BE2C (cell line): ENCODE results near the gene CDC42BPA.
"Not testable (repeated sequence)": the region's sequence is repeated elsewhere in the genome, so short reads cannot be mapped to it uniquely, and the experiment has no call there.

ENCODE experiments used
- DNase-seq: peaks from one replicate; pipeline ENCODE4 v3.0.0-alpha.2; 2020
- H3K27me3 ChIP-seq: fragments of 250-450 bp; sonication (Bioruptor Pico); 2 replicates; pipeline ENCODE4 v1.5.1; 2020; ENCODE audit warnings: mild to moderate bottlenecking
- H3K36me3 ChIP-seq: fragments of 250-450 bp; sonication (Bioruptor Pico); 2 replicates; pipeline ENCODE4 v1.5.1; 2020; ENCODE audit warnings: mild to moderate bottlenecking
- H3K4me1 ChIP-seq: fragments of 250-450 bp; sonication (Bioruptor Pico); 2 replicates; pipeline ENCODE4 v1.5.1; 2020
- H3K4me3 ChIP-seq: 2 replicates; pipeline ENCODE4 v1.5.1; 2011; ENCODE audit warnings: low read depth, low read length
- H3K9me3 ChIP-seq: fragments of 250-450 bp; sonication (Bioruptor Pico); 2 replicates; pipeline ENCODE4 v1.5.1; 2020
- TF ChIP-seq, protein P1 (sequence below): IDR thresholded peaks from 2 replicates; pipeline ENCODE4 v1.5.1; 2012; ENCODE audit warnings: mild to moderate bottlenecking, low read depth, low read length

The CDC42BPA gene

GRCh38 chr1:227297073-227297793 is 21.1 kb downstream of the CDC42BPA start:
- Histone ChIP-seq H3K36me3 (no peaks in the 10 kb centered on the region), H3K4me1 (no peaks in the 10 kb centered on the region), H3K27me3 (no peaks in the 10 kb centered on the region), H3K9me3 (no peaks in the 10 kb centered on the region), H3K4me3 (no peak overlapping the region)
- DNase-seq: no peak
- TF ChIP-seq, protein P1, sequence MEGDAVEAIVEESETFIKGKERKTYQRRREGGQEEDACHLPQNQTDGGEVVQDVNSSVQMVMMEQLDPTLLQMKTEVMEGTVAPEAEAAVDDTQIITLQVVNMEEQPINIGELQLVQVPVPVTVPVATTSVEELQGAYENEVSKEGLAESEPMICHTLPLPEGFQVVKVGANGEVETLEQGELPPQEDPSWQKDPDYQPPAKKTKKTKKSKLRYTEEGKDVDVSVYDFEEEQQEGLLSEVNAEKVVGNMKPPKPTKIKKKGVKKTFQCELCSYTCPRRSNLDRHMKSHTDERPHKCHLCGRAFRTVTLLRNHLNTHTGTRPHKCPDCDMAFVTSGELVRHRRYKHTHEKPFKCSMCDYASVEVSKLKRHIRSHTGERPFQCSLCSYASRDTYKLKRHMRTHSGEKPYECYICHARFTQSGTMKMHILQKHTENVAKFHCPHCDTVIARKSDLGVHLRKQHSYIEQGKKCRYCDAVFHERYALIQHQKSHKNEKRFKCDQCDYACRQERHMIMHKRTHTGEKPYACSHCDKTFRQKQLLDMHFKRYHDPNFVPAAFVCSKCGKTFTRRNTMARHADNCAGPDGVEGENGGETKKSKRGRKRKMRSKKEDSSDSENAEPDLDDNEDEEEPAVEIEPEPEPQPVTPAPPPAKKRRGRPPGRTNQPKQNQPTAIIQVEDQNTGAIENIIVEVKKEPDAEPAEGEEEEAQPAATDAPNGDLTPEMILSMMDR: no peak

- DNase-seq: no peak
- TF ChIP-seq, protein P1: no peak
Observed at GRCh38 chr1:227295609-227296008, 22.7 kb downstream of the CDC42BPA start.

DNA sequence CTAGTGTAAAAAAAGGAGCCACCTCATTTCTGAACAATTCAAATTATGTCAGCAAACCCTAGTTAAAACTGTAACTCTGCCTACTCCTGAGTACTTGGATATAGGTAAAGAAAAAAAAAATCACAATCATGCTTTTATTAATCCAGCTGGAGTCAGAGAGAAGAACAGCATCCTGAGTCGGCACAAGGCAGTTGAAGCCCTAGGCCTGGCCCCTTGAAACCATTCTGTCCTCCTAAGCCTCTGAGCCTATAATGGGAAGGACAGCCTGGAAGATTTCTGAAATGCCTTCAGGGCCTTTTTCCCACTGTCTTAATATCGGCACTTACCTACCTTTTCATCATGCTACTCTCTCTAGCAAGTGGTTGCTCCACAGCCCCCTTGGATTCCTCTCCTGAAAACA is 32.5 kb downstream of the CDC42BPA start:
- no peak overlapping the region for H3K4me3 ChIP-seq
- no peak for DNase-seq
- H3K27me3 ChIP-seq: no peaks in the 10 kb centered on the region; the same call in 1 of the 2 replicates
- TF ChIP-seq, protein P1: no peak
- no peaks in the 10 kb centered on the region for H3K4me1 ChIP-seq
- H3K36me3 ChIP-seq: no peaks in the 10 kb centered on the region
- H3K9me3 ChIP-seq: no peaks in the 10 kb centered on the region; the same call in 1 of the 2 replicates

More at GRCh38 chr1:227295609-227296008, 22.7 kb downstream of the CDC42BPA start:
- Histone ChIP-seq H3K36me3 (no peaks in the 10 kb centered on the region), H3K9me3 (no peaks in the 10 kb centered on the region), H3K4me1 (no peaks in the 10 kb centered on the region), H3K4me3 (no peak overlapping the region), H3K27me3 (no peaks in the 10 kb centered on the region)

GRCh38 chr1:227281371-227281770 is 36.9 kb downstream of the CDC42BPA start:
- H3K27me3 ChIP-seq: no peaks in the 10 kb centered on the region
- no peaks in the 10 kb centered on the region for H3K9me3 ChIP-seq
- TF ChIP-seq, protein P1: no peak
- DNase-seq: no peak
- no peaks in the 10 kb centered on the region for H3K4me1 ChIP-seq
- H3K36me3 ChIP-seq: no peaks in the 10 kb centered on the region
- no peak overlapping the region for H3K4me3 ChIP-seq

GRCh38 chr1:227280836-227281235 is 37.5 kb downstream of the CDC42BPA start:
- H3K27me3 ChIP-seq: no peaks in the 10 kb centered on the region
- H3K9me3 ChIP-seq: no peaks in the 10 kb centered on the region
- TF ChIP-seq, protein P1: no peak
- no peaks in the 10 kb centered on the region for H3K36me3 ChIP-seq
- DNase-seq: no peak
- H3K4me1 ChIP-seq: no peaks in the 10 kb centered on the region
- H3K4me3 ChIP-seq: no peak overlapping the region

DNA sequence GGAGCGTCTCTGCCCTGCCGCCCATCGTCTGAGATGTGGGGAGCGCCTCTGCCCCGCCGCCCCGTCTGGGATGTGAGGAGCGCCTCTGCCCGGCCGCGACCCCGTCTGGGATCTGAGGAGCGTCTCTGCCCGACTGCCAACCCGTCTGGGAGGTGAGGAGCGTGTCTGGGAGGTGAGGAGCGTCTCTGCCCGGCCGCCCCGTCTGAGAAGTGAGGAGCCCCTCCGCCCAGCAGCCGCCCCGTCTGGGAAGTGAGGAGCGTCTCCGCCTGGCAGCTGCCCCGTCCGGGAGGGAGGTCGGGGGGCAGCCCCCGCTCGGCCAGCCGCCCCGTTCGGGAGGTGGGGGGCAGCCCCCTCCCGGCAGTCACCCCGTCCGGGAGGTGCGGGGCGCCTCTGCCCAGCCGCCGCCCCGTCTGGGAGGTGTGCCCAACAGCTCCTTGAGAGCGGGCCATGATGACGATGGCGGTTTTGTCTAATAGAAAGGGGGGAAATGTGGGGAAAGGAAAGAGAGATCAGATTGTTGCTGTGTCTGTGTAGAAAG is 42.1 kb downstream of the CDC42BPA start:
- H3K4me3 ChIP-seq, H3K4me1 ChIP-seq, H3K27me3 ChIP-seq, DNase-seq, H3K36me3 ChIP-seq, H3K9me3 ChIP-seq: not testable (repeated sequence)
